Stimulated activated CD4-positive, alpha-beta T cell treated with anti-CD3 and anti-CD28 coated beads, Interleukin-4, amount 100 ng/mL, for 48 hours (primary cell): Measurements from ENCODE around the gene LRPPRC.
"Not testable (repeated sequence)": the region's sequence is repeated elsewhere in the genome, so short reads cannot be mapped to it uniquely, and the experiment has no call there.

Experiments used
- DNase-seq, 2 donors: peaks; one replicate each; pipeline ENCODE4 v3.0.0-alpha.2; 2020; ENCODE audit warnings: low read depth in 2 of 2

Gene LRPPRC

GRCh38 chr2:43911136-43911790 lies 84.5 kb downstream of the LRPPRC start:
- not testable (repeated sequence) for DNase-seq

GRCh38 chr2:43906448-43907109 lies 89.2 kb downstream of the LRPPRC start:
- no peak for DNase-seq

- no peak for DNase-seq
Observed at GRCh38 chr2:43905871-43906270, 89.9 kb downstream of the LRPPRC start.

GRCh38 chr2:43905371-43905803 lies 90.4 kb downstream of the LRPPRC start:
- DNase-seq, result no peak

- no peak for DNase-seq
Observed at GRCh38 chr2:43899589-43899988, 96.2 kb downstream of the LRPPRC start.

GRCh38 chr2:43898838-43899346 lies 96.9 kb downstream of the LRPPRC start:
- DNase-seq, result no peak

- DNase-seq, result no peak
Observed at GRCh38 chr2:43898134-43898837, 97.5 kb downstream of the LRPPRC start.

GRCh38 chr2:43897492-43897891 lies 98.3 kb downstream of the LRPPRC start:
- no peak for DNase-seq

GRCh38 chr2:43896906-43897305 lies 98.9 kb downstream of the LRPPRC start:
- no peak for DNase-seq

GRCh38 chr2:43894743-43895142 lies 101.0 kb downstream of the LRPPRC start:
- DNase-seq, result no peak

- no peak for DNase-seq
Observed at GRCh38 chr2:43890855-43891254, 104.9 kb downstream of the LRPPRC start.

GRCh38 chr2:43889416-43889815 lies 106.4 kb downstream of the LRPPRC start:
- no peak for DNase-seq

GRCh38 chr2:43887176-43887575 lies 108.6 kb downstream of the LRPPRC start:
- no peak for DNase-seq

GRCh38 chr2:43885132-43885632 lies 110.6 kb downstream of the LRPPRC start:
- no peak for DNase-seq

- no peak for DNase-seq
Observed at GRCh38 chr2:43884689-43885088, 111.1 kb downstream of the LRPPRC start.

- DNase-seq, result no peak
Observed at GRCh38 chr2:43882312-43882711, 113.5 kb downstream of the LRPPRC start.

GRCh38 chr2:43880952-43881351 lies 114.8 kb downstream of the LRPPRC start:
- no peak for DNase-seq

GRCh38 chr2:43880471-43880870 lies 115.3 kb downstream of the LRPPRC start:
- no peak for DNase-seq

GRCh38 chr2:43879261-43879660 lies 116.5 kb downstream of the LRPPRC start:
- no peak for DNase-seq

GRCh38 chr2:43877782-43878464 lies 117.9 kb downstream of the LRPPRC start:
- peak; percentile 64 to 70 for DNase-seq

- DNase-seq, result no peak
Observed at GRCh38 chr2:43874776-43875451, 120.9 kb downstream of the LRPPRC start.
